ENCODE measurements around the gene LAMA1.

LAMA1 gene

GRCh38 chr18:7037470-7037869, 80.1 kb downstream of the LAMA1 start:
- no peak for DNase-seq

- no peak for DNase-seq
Observed at GRCh38 chr18:7035807-7036206, 81.8 kb downstream of the LAMA1 start.

GRCh38 chr18:7034924-7035323, 82.7 kb downstream of the LAMA1 start:
- DNase-seq = no peak

DNA sequence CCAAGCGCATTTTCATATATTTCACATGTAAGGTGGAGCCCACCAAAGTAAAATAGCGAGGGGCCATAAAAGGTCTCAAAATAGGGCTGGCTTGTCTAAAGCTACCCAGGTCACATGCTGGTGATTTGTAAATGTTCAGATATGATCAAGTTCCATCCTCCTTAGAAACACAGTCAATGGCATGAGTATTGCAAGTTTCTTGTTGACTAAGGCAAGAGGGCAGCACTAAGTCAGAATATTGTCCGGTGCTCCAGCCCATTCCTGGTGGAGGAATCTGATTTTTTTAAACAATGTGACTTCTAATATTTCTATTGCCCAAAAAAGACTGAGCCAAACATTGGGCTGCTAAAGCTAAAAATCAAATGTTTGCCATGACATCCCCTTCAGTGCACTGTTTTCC, 85.1 kb downstream of the LAMA1 start:
- DNase-seq = no peak

DNA sequence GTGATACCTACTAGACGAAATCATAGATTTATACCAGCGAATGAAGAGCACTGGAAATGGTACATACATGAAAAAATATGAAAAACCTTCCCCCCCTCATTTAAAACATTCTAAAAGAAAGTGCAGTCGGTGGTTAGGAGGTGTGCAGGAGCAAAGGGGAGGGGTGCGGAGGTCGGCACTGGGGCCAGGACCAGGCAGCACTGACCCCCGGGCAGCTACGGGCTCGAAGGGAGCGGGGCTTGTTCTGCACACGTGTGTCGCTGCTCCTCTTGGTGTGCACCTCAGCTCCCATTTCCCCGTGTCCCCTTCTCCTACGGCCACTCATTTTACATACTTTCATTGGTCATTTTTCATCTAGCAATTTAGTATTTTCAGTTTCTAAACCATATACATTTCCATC, 89.0 kb downstream of the LAMA1 start:
- no peak for DNase-seq

- no peak for DNase-seq
Observed at GRCh38 chr18:7025194-7025593, 92.4 kb downstream of the LAMA1 start.

- DNase-seq = no peak
Observed at GRCh38 chr18:7023581-7023980, 94.0 kb downstream of the LAMA1 start.

GRCh38 chr18:7023063-7023580, 94.5 kb downstream of the LAMA1 start:
- no peak for DNase-seq

DNA sequence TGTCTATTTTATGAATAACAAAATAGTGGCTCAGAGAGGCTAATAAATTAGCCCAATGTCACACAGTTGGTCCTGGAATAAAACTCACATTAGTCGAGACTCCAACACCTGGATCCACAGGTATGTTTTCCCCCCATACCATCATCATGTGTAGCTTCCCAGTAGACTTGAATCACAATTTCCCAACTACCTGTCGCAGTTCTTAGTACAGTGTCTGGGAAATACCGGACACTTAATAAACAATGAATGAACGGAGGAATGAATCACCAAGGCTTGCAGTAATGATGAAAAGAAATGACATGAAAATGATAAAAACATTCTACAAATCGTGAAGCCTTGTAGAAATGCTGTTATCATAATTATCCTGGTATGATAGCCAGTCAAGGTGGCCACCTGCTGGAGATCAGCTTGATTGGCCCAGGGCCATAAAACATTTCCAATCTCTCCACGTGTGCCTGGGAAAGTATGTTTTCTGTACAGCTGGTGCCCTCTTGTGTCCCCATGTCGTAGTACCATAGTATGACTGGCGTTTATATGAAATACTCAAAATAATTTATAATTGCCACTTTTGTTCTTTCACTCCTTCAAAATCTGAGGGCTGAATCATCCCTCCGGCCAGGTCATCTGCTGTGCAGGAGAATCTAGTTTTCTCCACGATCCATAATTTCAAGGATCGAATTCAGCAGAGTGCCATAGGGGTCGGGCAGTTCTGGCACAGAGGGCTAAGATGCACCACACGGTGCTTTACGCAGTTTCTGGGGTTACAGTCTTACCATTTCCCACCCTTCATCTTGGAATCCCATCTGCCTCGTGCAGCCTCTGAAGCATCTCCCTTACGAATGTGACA, 95.4 kb downstream of the LAMA1 start:
- DNase-seq = no peak

DNA sequence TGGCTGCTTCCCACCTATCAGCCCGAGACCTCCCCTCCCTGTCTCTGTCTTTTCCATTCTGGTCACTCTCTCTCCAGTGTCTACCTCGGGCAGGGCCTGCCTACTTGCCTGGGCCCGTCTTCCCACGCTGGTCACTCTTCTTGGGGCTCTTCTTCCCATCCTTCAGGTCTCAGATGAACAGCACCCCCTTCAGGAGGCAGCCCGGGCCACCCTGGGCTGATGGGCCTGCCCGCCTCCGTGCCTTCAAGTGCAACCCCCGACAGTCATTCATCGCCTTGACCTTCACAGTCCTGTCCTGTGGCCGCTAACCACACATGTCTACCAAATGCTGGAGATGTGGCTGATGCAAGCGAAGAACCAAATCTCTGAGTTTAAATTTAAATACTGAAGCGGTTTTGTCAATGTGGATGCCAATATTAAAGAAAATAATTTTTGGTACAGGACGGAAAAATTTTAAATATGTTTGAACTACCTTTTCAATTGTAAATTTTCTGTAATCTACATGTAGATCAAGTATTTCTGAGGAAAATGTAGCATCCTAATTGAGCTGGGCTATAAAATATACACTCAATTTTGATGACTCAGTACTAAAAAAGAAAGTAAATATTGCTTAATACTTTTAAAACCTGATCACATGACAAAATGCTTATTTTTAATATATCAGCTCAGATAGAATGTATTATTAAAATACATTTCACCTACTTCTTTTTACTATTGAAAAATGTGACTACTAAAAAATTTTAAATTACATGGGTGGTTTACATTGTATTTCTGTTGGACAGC, 96.4 kb downstream of the LAMA1 start:
- no peak for DNase-seq

- no peak for DNase-seq
Observed at GRCh38 chr18:7017013-7017412, 100.6 kb downstream of the LAMA1 start.

- DNase-seq = no peak
Observed at GRCh38 chr18:7011142-7011541, 106.5 kb downstream of the LAMA1 start.

- no peak for DNase-seq
Observed at GRCh38 chr18:7004009-7004408, 113.6 kb downstream of the LAMA1 start.

DNA sequence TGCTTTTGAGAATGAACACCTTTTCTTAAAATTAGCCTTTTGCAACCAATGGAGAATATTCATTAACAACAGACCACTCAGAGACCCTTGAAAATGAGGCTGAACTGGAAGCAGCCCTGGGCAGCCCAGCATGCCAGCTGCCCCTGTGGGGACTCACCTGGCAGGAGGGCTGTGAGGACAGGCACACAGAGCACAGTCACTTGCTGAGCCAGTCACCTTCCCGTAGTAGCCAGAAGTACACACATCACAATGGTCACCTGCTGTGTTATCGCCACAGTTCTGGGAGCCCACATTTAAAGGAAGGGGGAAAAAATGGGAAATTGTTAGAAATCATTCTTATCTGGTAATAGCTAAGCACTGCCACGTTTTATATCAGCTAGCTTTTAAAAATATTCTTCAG, 115.5 kb downstream of the LAMA1 start:
- no peak for DNase-seq

DNA sequence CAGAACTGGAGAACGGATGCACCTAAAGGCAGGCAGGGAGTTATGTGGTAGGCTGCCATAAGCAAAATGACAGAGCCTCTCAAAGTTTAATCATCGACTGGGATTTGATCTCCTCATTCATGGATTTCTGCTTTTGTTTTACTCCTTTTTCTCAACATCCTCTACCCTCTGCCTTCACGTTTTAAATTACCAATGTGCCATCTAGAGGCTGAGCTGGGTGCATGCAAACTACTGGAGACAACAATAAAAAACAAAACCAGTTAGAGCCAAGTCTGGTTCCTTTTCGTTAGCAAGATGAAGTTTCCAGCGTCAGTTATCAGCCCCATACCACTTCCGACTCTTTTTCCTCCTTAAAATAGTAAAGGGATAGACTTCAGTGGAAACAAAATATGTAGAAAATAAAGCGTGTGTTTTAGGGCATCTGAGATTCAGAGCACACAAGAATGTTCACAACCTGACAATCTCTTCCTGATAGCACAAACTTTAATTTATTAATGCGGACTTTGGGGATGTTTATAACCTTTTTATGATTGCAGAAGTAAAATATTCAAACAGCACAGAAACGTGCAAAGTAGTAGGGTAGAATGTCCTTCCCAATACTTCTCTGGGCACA, 117.0 kb downstream of the LAMA1 start:
- DNase-seq = no peak

- no peak for DNase-seq
Observed at GRCh38 chr18:6997808-6998207, 119.8 kb downstream of the LAMA1 start.

GRCh38 chr18:6994771-6995430, 122.7 kb downstream of the LAMA1 start:
- DNase-seq = no peak

- DNase-seq = no peak
Observed at GRCh38 chr18:6994056-6994770, 123.4 kb downstream of the LAMA1 start.

- DNase-seq = no peak
Observed at GRCh38 chr18:6992761-6993160, 124.8 kb downstream of the LAMA1 start.

GRCh38 chr18:6983366-6983765, 134.2 kb downstream of the LAMA1 start:
- no peak for DNase-seq

DNA sequence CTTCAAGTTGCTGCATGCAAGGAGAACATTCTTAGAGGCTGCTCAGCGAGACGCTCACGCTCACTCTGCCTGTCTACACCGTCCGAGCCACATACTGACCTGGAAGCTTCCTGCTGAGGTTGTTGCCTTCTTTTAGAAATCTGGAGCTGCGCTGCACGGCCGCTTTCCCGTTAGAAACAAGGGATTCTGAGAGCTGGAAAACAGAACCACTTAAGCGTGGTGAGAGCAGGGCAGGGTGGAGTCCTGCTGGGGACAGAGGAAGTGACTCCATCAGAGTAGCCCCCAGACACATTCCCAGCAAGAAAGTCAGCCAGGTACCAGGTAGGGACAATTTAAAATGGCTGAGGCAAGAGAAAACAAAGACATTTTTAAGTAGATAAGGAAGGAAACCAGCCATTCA, 135.2 kb downstream of the LAMA1 start:
- DNase-seq = no peak

DNA sequence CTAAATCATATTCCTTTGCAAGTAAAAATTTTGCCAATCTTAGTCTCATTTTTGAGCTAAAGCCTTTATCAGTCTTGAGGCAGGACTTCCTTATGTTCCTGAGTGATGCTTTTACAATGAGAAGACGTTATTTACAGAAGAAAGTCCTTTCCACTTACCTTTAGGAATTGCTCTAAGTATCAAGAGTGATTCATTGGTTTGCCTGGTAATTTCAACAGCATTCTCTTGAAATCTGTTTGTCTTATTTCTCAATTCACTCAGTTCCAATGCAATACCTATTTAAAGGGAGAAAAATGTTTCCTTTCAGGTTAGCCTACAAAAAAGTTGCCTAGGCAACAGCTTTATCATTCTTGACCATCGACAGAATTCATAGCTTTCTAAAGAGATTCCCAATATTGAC, 137.2 kb downstream of the LAMA1 start:
- no peak for DNase-seq

Data from activated CD4-positive, alpha-beta T cell treated with anti-CD3 and anti-CD28 coated beads for 1 hour (primary cell).